GM18861 (cell line): Measurements from ENCODE around the gene CACNB2.
"Not testable (repeated sequence)": the region's sequence is repeated elsewhere in the genome, so short reads cannot be mapped to it uniquely, and the experiment has no call there.

ENCODE experiments used
- ATAC-seq: cut with Tn5 transposase; IDR thresholded peaks from one replicate; pipeline ENCODE4 v1.9.1; 2021; ENCODE audit not compliant: unreplicated experiment

The CACNB2 gene

DNA sequence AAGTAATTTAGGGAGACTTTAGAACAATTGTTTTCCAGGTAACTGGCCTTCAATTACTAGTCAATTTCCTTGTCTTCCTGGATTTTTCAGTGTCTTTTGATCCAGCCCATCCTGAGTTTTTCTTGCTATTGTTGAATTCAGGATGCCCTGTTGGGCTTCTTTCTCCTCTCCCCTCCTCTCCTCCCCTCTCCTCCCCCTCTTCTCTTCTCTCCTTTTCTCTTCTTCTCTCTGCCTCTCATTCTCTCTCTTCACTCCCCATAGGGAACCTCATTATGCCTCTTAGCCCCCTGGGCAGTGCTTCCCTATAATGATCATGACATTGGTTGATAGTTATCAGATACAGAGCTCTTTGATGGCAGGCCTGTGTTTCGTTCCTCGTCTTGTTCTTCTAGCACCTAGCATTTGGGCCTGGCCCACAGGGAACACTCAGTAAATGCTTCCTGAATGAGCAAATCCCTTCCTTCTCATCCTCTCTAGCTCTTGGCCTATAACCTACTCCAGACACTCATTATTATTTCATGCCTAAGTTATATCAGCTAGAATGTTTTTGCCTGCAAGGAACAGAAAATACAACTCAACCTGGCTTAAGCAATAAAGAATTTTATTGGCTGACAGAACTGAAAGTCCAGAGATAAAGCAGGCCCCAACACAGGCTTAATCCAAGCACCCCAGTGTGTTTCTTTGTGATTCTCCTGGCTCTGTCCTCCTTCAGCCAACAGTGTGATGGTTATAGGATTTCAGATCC lies 56.8 kb downstream of the CACNB2 start:
- no peak for ATAC-seq

DNA sequence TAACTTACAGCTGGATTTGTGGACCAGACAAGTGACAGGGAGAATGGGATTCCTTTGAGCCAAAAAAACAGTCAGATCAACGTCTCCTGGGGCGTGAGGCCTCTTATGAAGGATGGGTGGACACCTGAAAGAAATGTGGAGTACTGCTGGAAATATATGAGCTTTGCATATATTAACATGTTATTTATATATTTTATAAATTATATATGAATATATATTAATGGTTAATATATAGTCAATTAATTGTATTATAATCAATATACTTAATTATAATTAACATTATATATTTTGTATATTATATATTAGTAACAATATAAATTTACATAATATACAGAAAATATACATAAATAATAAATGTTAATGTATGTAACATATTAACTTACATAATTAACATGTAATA lies 57.5 kb downstream of the CACNB2 start:
- no peak for ATAC-seq

DNA sequence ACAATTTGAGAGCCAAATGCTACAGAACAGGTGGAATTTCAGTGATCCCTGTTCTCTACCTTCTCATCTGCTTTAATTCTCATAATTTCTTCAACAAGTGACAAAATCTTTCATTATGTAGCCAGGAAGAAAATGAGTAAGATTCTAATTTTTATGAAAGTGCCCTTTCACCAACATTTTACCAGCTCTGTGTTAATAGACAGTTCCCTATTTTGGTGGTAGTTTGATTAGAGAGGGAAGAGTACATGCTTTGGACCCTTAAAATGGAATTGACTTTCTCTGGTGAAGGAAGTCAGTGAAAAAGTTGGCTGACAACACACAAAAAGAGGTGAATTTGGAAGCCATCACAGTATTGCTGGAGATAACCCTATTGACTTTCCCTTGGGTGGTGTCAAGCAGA lies 61.7 kb downstream of the CACNB2 start:
- no peak for ATAC-seq

DNA sequence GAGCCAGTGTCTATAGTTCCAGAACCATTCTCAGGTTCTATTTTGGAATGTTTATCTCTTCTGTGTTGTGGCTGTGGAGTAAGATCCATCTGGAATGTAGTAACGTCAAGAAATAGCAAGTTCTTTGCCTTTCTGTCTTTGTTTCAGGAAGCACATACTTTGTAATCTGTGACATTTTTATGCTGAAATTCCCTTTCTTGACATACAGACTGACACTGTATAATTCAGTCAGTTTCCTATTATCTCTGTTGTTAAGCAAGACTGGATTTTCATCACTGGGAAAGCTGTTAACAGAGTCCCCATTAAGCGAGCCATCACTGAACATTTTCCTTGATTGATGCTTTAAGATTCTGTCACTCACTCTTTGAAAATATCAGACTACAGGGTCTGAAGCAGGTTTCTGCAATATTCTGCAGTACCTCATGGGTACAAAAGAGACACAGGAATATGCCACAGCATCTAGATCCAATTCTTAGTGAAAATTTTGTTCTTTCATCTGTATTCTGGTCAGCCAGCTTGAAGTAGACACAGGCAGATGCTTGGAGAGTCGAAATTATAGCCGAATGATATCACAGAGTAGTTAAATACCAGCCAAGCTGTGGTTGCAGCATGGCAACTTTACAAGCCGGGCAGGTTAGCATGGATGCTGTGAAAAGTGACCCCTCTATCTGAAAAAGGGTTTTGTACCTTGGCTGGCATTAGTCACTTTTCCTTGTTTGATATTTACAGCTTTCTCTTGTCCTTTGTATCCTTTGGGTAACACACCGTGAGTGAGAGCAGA lies 62.6 kb downstream of the CACNB2 start:
- no peak for ATAC-seq

DNA sequence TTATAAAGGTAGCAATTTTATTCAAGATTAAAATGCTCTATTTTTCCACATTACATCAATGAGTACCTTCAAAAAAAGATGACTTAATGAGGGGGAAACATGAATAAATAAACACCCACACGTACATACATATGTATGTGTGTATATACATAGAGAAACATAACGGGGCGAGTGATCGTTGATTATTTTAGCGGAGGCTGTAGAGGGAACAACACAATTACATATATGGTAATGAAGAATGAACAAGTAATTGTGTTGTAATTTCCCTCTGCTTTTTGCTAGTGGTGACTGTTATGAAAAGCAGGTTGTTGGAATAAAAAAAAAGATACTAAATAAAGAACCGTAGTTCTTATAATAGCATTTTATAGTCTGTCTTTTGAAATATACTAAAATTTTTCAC lies 63.2 kb downstream of the CACNB2 start:
- ATAC-seq = no peak

DNA sequence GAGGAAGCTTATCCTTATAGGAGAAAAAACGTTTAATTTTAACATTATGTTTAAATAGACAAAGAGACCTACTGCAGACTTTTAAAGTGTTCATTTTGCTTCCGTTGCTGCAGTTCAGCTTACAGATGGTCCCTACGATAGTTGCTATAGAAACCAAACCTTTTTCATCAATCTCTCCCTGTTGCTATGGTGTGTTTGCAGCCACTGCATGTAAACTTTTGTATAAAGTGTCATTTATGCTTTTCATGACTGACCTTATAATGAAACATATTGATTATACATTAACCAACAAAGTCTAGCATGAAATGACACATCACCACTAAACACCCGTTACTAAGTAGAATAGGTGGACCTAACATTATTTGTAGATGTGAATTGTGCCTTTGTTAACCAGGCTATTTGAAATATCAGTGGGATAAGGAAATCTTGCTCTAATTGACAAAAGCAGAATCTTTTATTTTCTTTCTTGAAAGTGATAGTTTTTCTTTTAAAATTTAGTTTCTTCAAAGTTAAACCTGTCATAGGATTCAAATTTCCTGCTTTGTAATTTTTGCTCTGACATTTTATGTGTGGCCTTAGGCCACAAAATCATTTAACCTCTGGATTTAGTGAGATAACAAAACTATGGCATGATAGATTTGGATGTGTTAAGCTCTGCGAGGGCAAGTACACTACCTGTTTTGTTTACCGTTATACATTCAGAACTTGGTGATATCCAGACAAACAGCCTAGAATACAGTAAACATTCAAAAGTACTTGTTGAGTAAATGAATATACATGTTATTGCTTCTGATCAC lies 64.0 kb downstream of the CACNB2 start:
- no peak for ATAC-seq

DNA sequence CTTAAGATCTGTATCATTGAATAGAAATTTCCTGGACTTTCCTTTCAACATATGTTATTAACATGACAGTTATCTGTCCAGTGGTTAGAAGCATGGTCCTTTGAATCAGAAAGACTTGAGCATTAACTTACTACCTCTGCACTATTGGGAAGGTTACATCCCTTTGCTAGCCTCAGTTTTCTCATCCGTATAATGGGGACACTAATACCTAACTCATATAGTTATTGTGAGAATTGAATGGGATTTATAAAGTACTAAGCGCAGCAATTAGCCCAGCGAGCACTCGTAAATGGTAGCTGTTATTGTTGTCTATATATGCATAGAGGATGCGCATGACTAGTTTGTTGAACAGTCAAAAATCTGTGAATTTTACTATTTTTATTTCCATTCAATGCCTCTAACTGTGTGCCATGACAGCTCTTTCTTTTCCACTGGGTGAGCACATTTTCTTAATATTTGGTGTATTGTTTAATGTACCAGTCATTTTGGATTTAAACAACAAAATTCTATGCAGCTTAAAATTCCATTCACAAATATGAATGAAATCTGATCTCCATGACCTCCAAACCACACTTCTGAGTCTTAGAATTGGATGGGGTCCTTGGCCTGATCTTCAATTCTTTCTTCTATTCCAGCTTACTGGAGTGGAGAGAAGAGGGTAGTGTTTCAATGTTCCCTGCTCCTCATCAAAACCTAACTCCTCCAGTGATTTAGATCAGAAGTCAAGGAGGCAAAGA lies 65.0 kb downstream of the CACNB2 start:
- no peak for ATAC-seq

DNA sequence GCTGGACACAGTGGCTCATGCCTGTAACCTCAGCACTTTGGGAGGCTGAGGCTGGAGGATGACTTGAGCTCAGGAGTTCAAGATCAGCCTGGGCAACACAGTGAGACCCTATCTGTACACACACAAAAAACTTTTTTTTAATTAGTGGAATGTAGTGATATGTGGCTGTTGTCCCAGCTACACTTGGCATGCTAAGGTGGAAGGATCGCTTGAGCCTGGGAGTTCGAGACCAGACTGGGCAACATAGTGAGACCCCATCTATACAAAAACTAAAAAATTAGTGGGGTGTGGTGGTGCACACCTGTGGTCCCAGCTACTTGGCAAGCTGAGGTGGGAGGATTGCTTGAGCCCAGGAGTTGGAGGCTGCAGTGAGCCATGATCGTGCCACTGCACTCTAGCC lies 68.0 kb downstream of the CACNB2 start:
- ATAC-seq = not testable (repeated sequence)

DNA sequence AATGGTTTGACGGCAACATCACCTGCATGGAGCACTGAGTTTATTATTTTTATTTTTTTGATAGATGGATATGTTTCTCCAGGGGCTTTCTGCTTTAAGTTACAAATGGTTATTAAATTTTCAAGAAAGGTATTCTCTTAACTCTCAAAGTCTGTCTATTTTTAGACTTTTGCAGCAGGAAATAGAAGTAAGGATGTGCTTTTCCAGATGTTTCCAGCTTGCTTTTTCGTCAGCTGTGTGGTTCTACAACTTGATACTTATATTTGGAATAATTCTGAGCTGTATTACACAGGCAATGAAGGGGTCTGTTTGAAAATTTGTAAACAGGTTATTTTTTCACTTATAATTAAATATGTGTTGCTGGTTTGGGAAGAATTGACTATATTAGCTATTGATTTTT lies 69.0 kb downstream of the CACNB2 start:
- no peak for ATAC-seq

DNA sequence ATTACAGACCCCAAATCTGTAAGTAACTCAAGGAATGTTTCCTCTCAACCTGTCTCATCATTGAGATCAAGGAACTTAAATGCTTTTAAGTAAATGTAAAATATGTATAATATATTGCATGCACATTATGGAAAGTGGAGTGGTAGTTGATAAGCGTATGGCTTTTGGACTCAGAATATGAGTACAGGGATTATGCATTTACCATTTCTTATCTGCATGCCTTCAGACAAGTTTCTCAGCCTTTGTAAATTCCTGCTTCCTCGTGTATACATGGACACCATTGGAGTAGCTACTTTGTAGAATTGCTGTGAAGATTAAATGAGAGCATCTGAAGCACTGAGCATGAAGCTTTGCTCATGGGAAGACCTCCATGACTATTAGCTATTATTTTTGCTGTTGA lies 70.5 kb downstream of the CACNB2 start:
- ATAC-seq = no peak

DNA sequence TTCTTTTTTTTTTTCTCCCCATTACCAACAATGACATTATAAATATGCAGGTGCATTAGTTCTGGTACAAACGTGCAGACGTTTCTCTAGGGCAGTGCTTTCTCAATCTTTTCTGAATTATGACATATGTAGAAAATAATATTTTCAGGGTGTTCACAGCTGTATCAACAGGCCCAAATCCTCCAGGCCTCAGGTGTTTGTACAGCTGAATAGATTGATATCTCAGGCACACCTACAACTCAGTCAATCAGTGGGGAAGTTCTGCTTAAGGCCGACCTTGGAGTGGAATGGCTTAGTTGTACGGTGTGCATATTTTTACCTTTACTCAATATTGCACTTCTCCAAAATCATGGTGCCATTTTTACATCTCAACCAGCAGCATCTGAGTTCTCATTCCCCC lies 71.6 kb downstream of the CACNB2 start:
- no peak for ATAC-seq

DNA sequence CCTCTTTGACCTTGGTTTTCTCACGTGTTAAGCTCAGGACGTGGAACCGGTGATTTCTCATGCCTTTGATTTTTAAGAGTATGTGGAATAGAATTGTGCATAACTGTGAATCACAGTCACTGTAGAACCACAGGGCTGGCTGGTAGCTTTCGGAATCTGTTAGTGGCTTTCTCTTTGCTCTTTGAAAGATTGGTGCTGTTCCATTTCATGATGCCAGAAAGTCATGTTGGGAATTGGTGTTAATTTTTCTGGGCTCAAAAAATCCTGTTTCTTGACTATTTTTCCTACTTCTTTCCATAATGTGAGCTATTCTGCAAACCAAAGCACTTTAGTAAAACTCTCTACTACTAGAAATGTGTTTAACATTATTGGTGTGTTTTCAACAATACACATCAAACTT lies 73.0 kb downstream of the CACNB2 start:
- ATAC-seq = no peak

DNA sequence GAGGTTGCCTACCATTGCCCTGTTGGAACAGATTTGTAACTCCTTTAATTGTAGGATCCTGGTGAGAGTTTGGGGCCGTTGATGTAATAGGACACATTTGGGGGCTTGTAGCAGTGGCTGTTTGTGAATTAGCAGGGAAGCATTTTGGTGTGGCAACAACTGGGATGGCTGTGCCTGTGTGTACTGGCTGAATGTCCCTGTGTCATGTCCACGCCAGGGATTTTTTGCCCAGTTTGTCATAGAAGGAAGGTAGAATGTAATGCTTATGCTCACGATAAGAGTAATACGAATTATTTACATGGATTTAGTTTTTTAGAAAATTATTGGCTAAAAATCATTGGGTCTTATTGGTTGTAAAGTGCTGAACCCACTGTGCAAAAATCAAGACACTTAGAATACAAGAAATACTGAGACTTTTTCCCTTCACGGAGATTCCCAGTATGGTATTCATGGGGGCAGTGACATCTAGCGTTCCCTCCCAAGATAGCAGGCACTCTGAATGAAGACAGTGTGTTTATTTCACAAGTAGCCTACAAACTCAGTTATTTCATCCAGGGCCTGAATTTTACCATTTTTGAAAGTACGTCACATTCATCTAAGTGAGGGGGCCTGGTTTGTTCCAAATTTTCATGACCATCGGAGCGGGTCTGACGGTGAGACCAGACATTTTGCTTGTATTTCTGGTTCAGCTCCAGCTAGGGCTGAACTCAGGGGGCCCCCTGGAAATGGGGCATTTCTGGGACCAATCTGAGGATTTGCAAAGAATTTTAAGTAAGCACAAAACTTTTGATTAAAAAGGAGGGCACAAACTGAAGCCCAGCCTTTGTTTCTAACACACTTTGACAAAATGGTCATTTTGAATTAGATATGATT lies 74.7 kb downstream of the CACNB2 start:
- no peak for ATAC-seq

DNA sequence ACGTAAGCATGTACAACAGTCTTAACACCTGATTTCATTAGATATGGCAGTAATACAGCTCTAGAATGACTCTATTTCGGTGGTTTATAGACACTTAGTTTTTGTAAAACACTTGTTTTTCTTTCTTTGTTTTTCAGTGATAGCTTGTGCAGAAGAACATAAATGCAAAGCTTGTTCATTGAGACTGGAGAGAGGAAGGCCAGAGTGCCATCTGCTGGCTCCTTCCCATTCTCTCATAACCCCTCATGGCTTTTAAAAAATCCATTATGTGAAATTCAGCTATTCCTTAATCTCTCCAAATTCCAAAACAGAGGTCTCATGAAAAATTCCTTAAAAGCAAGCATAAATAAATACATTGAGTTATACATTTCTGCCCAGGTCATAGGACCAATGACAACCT lies 76.3 kb downstream of the CACNB2 start:
- no peak for ATAC-seq

DNA sequence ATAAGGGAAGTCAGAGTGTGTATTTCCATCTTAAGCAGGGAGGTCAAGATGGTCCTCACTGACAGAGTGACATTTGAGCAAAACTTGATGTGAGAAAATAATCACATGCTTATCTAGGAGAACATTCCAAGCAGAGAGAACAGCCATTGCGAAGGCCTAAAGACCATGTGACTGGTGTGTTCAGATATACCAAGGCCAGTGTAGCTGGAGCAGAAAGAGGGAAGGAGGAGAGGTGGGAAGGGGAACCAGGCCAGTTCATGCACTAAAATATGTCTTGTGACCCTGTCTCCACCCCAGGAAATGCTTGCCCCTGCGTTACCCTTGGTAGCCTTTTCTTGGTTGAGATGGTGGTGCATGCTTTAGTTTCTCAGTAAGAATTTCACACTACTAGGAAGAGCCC lies 77.4 kb downstream of the CACNB2 start:
- ATAC-seq = no peak

DNA sequence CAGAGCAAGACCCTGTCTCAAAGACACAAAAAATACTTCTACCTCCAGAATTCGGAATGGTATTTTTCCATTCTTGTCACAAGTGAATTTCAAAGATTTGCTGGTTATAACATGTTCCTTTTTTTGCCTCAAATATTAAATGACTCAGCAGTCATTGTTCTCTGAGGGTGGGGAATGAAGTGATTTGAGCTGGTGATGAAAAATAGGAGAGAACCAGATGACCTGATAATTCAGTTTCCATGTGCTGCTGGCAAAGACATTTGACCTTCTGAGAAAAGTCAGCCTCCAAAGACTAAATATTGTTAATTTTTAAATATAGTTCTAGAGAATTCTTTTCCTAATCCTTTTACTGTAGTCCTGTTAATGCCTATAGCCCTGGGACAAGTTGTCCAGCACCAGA lies 78.9 kb downstream of the CACNB2 start:
- ATAC-seq = no peak

DNA sequence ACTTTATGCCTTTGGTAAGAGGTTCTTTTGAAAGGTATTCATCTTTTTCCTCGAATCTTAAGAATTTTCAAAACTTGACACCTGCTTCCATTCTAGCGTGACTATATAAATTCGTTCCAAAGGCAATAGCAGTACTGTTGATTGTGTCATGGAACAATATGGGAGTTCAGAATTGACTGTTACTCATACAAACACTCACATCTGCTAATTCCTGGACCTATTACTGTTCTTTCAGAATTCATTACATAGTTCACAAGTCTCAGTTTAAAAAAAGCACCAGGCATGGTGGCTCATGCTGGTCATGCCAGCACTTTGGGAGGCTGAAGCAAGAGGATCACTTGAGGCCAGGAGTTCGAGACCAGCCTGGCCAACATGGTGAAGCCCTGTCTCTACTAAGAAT lies 80.9 kb downstream of the CACNB2 start:
- no peak for ATAC-seq

DNA sequence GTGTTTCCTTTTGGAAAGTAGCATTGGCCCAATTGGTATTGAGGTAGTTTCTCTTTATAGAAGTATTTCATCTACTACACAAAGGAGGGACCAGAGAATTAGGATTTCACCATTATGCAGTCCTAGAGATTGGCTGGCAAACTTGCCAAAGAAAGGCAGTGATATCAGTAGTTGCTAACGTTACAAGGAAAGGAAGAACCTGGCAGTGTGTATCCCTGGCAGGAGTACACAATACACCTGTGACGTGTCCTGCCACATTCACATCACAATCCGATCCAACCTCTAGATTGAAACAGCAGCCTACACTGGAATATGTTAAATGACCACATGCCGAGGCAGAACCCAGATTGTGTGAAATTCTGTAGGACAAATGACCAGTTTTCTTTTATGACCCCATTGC lies 81.7 kb downstream of the CACNB2 start:
- no peak for ATAC-seq

DNA sequence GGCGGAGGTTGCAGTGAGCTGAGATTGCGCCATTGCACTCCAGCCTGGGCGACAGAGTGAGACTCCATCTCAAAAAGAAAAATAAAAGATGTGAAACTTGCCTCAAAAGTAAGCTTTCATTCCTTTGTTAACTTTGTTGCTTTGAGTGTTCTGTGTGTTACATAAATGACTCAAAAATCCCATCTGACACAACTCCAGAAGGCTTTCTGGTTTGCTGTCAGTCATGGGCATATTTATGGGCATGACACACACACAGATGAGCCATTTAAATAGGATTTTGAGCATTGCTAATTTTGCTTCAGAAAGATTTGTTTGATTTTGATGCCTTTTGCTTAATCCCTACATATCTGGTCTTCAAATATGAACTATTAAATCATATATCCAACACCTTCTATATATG lies 82.6 kb downstream of the CACNB2 start:
- ATAC-seq = no peak

DNA sequence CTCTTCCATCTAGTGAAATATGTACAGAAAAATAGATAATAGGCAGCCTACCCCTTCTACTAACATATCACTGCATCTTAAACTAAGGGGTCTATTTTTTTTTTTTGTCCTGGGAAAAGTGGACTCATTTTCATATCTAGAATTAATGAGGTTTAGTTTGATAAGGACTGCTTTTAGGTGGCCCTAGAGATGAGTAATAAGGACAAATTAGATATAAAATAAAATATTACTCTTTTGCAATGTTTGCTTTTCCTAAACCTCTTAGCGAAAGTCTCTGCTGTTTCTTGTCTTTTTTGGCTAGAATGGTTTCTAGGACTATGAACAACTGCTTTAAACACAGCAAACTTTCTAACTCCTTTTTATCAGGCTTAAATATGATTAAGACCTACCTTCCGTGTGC lies 83.7 kb downstream of the CACNB2 start:
- ATAC-seq = no peak
